ENCODE data around the gene TMC2. TPM values are rescaled to one million over a fixed set of nuclear protein-coding genes. Genes with fewer than 3 reads are reported as not detected.

Gene TMC2
- total RNA-seq, 1 donor from 2014 or later, result not detected

- DNase-seq (ENCODE audit: extremely low spot score, unreplicated experiment), result no peak
These were observed 87.8 kb downstream of the TMC2 start for GRCh38 chr20:2624190-2624589.

GRCh38 chr20:2625062-2625461 is 88.7 kb downstream of the TMC2 start:
- no peak for DNase-seq (ENCODE audit: extremely low spot score, unreplicated experiment)
- Mint-ChIP-seq H3K27me3 (peaks cover 35% of the 10 kb centered on the region), H3K4me1 (ENCODE audit: unreplicated experiment) (no peaks in the 10 kb centered on the region), H3K36me3 (no peaks in the 10 kb centered on the region), H3K9me3 (peaks cover 13% of the 10 kb centered on the region), H3K27ac (no peak overlapping the region), H3K4me3 (no peak overlapping the region)
- no peak for TF ChIP-seq CTCF (conservative IDR thresholded peaks at IDR 0.05)

More at GRCh38 chr20:2624190-2624589, 87.8 kb downstream of the TMC2 start:
- Mint-ChIP-seq H3K9me3 (peaks cover 13% of the 10 kb centered on the region), H3K4me3 (no peak overlapping the region), H3K4me1 (ENCODE audit: unreplicated experiment) (no peaks in the 10 kb centered on the region), H3K27me3 (peaks cover 42% of the 10 kb centered on the region), H3K36me3 (no peaks in the 10 kb centered on the region), H3K27ac (no peak overlapping the region)
- TF ChIP-seq CTCF (conservative IDR thresholded peaks at IDR 0.05), result no peak

GRCh38 chr20:2626853-2627541 is 90.6 kb downstream of the TMC2 start:
- Mint-ChIP-seq H3K27me3 (peaks cover 37% of the 10 kb centered on the region), H3K9me3 (peaks cover 7% of the 10 kb centered on the region), H3K4me3 (no peak overlapping the region), H3K4me1 (ENCODE audit: unreplicated experiment) (no peaks in the 10 kb centered on the region), H3K27ac (no peak overlapping the region), H3K36me3 (no peaks in the 10 kb centered on the region)
- no peak for TF ChIP-seq CTCF (conservative IDR thresholded peaks at IDR 0.05)
- no peak for DNase-seq (ENCODE audit: extremely low spot score, unreplicated experiment)

- Mint-ChIP-seq H3K4me1 (ENCODE audit: unreplicated experiment) (no peaks in the 10 kb centered on the region), H3K4me3 (no peak overlapping the region), H3K9me3 (peaks cover 7% of the 10 kb centered on the region), H3K27me3 (peaks cover 35% of the 10 kb centered on the region), H3K27ac (no peak overlapping the region), H3K36me3 (no peaks in the 10 kb centered on the region)
- no peak for DNase-seq (ENCODE audit: extremely low spot score, unreplicated experiment)
- TF ChIP-seq CTCF (conservative IDR thresholded peaks at IDR 0.05), result no peak
These were observed 94.9 kb downstream of the TMC2 start for GRCh38 chr20:2631228-2631627.

- Mint-ChIP-seq H3K27ac (no peak overlapping the region), H3K27me3 (peaks cover 30% of the 10 kb centered on the region), H3K4me3 (no peak overlapping the region), H3K36me3 (no peaks in the 10 kb centered on the region), H3K4me1 (ENCODE audit: unreplicated experiment) (no peaks in the 10 kb centered on the region), H3K9me3 (no peaks in the 10 kb centered on the region)
- no peak for DNase-seq (ENCODE audit: extremely low spot score, unreplicated experiment)
- no peak for TF ChIP-seq CTCF (conservative IDR thresholded peaks at IDR 0.05)
These were observed 97.0 kb downstream of the TMC2 start for GRCh38 chr20:2633381-2633780.

Measured in type B pancreatic cell (in vitro differentiated cells).